DOHH2 (cell line): Measurements from ENCODE around the gene S100B.

ENCODE experiments used
- H3F3A ChIP-seq: fragments of 200-600 bp; sonication (generic), shearing (Covaris generic); 2 replicates; pipeline ENCODE4 v1.6.0; 2016; ENCODE audit warnings: antibody characterized with exemption, mild to moderate bottlenecking; ENCODE audit not compliant: control insufficient read depth, insufficient read depth
- H3K27ac ChIP-seq: fragments of 200-600 bp; sonication (generic); 2 replicates; pipeline ENCODE4 v1.5.1; 2014; ENCODE audit warnings: low read depth, mild to moderate bottlenecking, low read length, moderate library complexity
- H3K27me3 ChIP-seq: fragments of 200-600 bp; sonication (generic); 2 replicates; pipeline ENCODE4 v1.6.1; 2014; ENCODE audit warnings: mild to moderate bottlenecking, low read length, mixed read lengths; ENCODE audit not compliant: control insufficient read depth
- H3K36me3 ChIP-seq: fragments of 200-600 bp; sonication (generic); 2 replicates; pipeline ENCODE4 v1.6.1; 2014; ENCODE audit warnings: mild to moderate bottlenecking, low read length, moderate library complexity, mixed read lengths; ENCODE audit not compliant: control insufficient read depth
- H3K4me1 ChIP-seq: fragments of 200-600 bp; sonication (generic); 2 replicates; pipeline ENCODE4 v1.6.1; 2014; ENCODE audit warnings: mild to moderate bottlenecking, low read length, mixed read lengths; ENCODE audit not compliant: control insufficient read depth
- H3K4me2 ChIP-seq: fragments of 200-600 bp; sonication (generic); 2 replicates; pipeline ENCODE4 v1.6.0; 2014; ENCODE audit warnings: mild to moderate bottlenecking, low read length, moderate library complexity
- H3K4me3 ChIP-seq: fragments of 200-600 bp; sonication (generic); 2 replicates; pipeline ENCODE4 v1.5.1; 2014; ENCODE audit warnings: mild to moderate bottlenecking, low read length, mixed read lengths
- H3K79me2 ChIP-seq: fragments of 200-600 bp; sonication (generic); 2 replicates; pipeline ENCODE4 v1.6.1; 2014; ENCODE audit warnings: mild to moderate bottlenecking, low read length, mixed read lengths; ENCODE audit not compliant: control insufficient read depth
- H3K9me2 ChIP-seq: fragments of 200-600 bp; sonication (generic); replicated peaks from 2 replicates; pipeline ENCODE4 v1.6.1; 2014; ENCODE audit warnings: mild to moderate bottlenecking, low read length, mixed read lengths; ENCODE audit not compliant: control insufficient read depth
- H3K9me3 ChIP-seq: fragments of 200-600 bp; sonication (generic); 2 replicates; pipeline ENCODE4 v1.6.1; 2014; ENCODE audit warnings: antibody characterized with exemption, low read length, mixed read lengths; ENCODE audit not compliant: control insufficient read depth, insufficient read depth
- H4K20me1 ChIP-seq: fragments of 200-600 bp; sonication (generic); 2 replicates; pipeline ENCODE4 v1.6.0; 2014; ENCODE audit warnings: low read depth, mild to moderate bottlenecking, antibody characterized with exemption, low read length, moderate library complexity; ENCODE audit not compliant: control insufficient read depth, insufficient read depth
- EZH2phosphoT487 ChIP-seq: fragments of 200-600 bp; sonication (generic); IDR thresholded peaks from 2 replicates; pipeline ENCODE4 v1.6.1; 2017; ENCODE audit warnings: borderline replicate concordance, mild to moderate bottlenecking, antibody characterized with exemption, low read length, moderate library complexity, mixed read lengths
- TF ChIP-seq, protein P1 (sequence below): fragments of 200-600 bp; sonication (generic); IDR thresholded peaks from one replicate; pipeline ENCODE4 v1.5.1; 2014; ENCODE audit warnings: antibody characterized with exemption, mild to moderate bottlenecking, low read depth, low read length; ENCODE audit not compliant: poor library complexity, severe bottlenecking

Gene S100B

DNA sequence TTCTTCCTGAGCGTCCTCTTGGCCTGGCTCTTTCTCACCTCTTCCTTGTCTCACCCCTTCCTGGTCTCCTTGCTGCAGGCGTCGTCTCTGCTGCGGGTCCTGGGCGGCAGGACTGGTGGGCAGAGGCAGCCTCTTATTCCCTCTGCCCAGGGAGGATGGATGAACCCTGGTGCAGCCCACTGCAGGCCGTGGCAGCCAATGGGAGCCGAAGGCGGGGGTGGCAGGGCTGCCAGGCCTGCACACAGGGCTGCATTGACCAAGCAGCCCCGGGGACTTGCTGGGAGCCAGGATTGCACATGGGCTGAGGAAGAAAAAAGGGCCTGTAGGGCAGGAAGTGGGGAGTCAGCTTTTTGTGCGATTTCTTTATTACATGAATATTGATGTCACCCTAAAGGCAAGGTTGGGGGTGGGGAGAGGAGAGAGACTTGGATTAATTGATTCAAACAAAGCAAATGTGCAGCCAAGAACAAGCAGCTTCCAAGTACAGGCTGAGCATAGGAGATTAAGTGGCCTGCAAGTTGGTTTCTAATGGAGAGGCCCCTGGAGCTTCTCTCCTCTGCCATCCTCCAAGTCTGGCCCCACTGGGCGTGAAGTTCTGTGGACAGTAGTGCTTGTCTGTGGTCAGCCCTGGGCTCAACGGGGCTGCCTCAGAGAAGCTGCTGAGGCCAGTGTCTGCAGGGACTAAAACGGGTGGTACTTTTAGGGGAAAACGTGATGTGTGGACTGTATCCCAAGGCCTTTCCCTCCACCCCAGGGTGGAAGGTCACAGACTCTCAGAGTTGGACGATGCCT lies at the start of gene S100B:
TSS of gene S100B (minus strand) at position 108 of the 792 bp plus-strand sequence. CDS start 2,667 bp downstream, outside the sequence.
- Histone ChIP-seq H3K9me3 (no peaks in the 10 kb centered on the region), H3K9me2 (no peaks in the 10 kb centered on the region), H3K79me2 (no peaks in the 10 kb centered on the region), H3K36me3 (no peaks in the 10 kb centered on the region), H3K4me2 (no peak within 1 kb of the TSS), H3K27ac (no peak within 1 kb of the TSS), H3K27me3 (peaks cover 19% of the 10 kb centered on the region; the same call in 1 of the 2 replicates), H3K4me1 (no peaks in the 10 kb centered on the region), H4K20me1 (no peaks in the 10 kb centered on the region), H3F3A (no peaks in the 10 kb centered on the region), H3K4me3 (no peak within 1 kb of the TSS)
- TF ChIP-seq, protein P1, sequence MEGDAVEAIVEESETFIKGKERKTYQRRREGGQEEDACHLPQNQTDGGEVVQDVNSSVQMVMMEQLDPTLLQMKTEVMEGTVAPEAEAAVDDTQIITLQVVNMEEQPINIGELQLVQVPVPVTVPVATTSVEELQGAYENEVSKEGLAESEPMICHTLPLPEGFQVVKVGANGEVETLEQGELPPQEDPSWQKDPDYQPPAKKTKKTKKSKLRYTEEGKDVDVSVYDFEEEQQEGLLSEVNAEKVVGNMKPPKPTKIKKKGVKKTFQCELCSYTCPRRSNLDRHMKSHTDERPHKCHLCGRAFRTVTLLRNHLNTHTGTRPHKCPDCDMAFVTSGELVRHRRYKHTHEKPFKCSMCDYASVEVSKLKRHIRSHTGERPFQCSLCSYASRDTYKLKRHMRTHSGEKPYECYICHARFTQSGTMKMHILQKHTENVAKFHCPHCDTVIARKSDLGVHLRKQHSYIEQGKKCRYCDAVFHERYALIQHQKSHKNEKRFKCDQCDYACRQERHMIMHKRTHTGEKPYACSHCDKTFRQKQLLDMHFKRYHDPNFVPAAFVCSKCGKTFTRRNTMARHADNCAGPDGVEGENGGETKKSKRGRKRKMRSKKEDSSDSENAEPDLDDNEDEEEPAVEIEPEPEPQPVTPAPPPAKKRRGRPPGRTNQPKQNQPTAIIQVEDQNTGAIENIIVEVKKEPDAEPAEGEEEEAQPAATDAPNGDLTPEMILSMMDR, result no peak
- no peak for TF ChIP-seq EZH2phosphoT487

DNA sequence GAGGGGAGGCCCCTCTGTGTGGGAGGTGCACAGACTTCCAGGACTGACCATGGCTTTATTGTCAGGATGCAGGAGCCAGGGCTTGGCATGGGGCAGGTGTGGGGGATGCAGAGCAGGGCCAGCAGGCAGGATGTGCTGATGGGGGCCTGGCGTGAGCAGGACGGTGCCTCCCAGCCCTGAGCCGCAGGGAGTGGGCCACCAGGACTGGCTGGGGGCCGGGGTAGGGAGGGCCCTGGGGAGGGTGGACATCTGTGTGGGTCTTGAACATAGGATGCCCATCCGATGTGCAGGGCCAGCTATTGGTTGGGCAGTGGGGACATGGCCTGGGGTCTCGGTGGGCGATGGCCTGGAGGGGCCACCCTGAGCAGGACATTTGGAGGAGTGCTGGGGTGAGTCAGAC lies 46.2 kb upstream of the S100B start:
- Histone ChIP-seq H4K20me1 (no peaks in the 10 kb centered on the region), H3K27ac (no peak overlapping the region), H3K9me3 (peaks cover 15% of the 10 kb centered on the region; the same call in 1 of the 2 replicates), H3K79me2 (no peaks in the 10 kb centered on the region), H3F3A (no peaks in the 10 kb centered on the region), H3K9me2 (no peaks in the 10 kb centered on the region), H3K4me1 (no peaks in the 10 kb centered on the region), H3K4me3 (no peak overlapping the region), H3K4me2 (no peak overlapping the region), H3K36me3 (peaks cover 57% of the 10 kb centered on the region), H3K27me3 (no peaks in the 10 kb centered on the region)
- TF ChIP-seq, protein P1, result no peak
- TF ChIP-seq EZH2phosphoT487, result no peak

DNA sequence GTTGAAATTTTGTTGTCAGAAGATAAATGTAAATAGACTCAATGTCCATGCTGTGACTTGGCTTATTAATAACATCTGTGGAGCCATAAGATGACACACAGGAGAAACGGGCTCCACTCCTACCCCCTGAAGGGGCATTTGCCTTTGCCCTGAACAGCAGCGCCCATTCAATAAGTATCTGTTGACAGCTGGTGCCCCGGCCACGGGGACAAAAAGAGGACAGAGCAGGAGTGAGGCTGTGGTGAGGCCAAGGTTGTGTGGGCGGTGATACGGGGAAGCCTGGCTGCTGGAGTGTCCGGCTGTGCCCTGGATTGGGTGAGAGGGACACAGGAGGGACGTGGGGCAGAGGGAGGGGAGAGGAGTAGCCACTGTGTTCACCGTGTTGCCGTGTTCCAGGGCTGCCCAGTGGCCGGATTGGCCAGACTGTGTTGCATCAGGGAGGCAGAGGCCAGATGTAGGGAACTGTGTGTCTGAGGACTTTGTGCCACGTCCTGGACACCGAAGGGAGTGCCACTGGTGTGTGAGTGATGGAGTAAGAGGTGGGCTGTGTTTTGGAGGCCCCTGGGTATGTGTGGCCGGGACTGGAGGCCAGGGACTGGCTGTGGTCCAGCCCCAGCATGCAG lies 45.7 kb upstream of the S100B start:
- Histone ChIP-seq H3K27me3 (no peaks in the 10 kb centered on the region), H3K9me2 (no peaks in the 10 kb centered on the region), H3K4me1 (no peaks in the 10 kb centered on the region), H3K79me2 (no peaks in the 10 kb centered on the region), H3K4me3 (no peak overlapping the region), H3K9me3 (peaks cover 15% of the 10 kb centered on the region; the same call in 1 of the 2 replicates), H3F3A (no peaks in the 10 kb centered on the region), H3K27ac (no peak overlapping the region), H3K36me3 (peaks cover 57% of the 10 kb centered on the region), H3K4me2 (no peak overlapping the region), H4K20me1 (no peaks in the 10 kb centered on the region)
- TF ChIP-seq, protein P1, result no peak
- TF ChIP-seq EZH2phosphoT487, result no peak
